OCI-LY3 (cell line): ENCODE results near the gene RRAGD.

Experiments used
- CTCF ChIP-seq: fragments of 200-600, 300-600 bp; sonication (generic); IDR thresholded peaks from 2 replicates; pipeline ENCODE4 v1.5.1; 2014; ENCODE audit warnings: antibody characterized with exemption, low read length, low read depth
- EZH2phosphoT487 ChIP-seq: fragments of 200-600 bp; shearing (Covaris generic); IDR thresholded peaks from 2 replicates; pipeline ENCODE4 v1.6.1; 2018; ENCODE audit warnings: antibody characterized with exemption, mixed run types, low read depth

DNA sequence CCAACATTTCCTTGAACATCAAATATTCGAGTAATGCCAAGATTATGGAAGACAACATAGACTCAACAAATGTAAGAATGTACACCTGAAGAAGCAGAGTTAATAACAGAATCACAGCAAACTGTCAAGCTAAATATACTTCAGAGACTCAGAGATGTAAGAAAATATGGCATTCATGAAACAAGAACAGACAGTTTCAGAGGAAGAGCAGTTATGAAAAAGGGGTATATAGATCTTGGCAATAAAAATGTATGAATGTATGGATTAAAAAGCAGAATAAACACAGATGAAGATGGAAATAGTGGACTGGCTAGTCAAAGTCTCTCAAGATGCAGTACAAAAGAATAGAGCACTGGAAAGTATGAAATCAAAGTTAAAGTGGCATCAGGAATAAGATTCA lies 18.4 kb downstream of the RRAGD start:
- no peak for TF ChIP-seq CTCF
- TF ChIP-seq EZH2phosphoT487: no peak
